Trophoblast cell (in vitro differentiated cells and primary cell): ENCODE measurements around the gene OLAH.

Experiments
- DNase-seq, 2 donors: peaks; one replicate each; pipeline ENCODE4 v3.0.0-alpha.2; 2016
- H2AFZ ChIP-seq: 2 replicates; pipeline ENCODE4 v1.6.1; 2013; ENCODE audit warnings: low read length, moderate library complexity, mild to moderate bottlenecking; ENCODE audit not compliant: insufficient read depth, poor library complexity
- H2AK5ac ChIP-seq: 2 replicates; pipeline ENCODE4 v1.6.1; 2013; ENCODE audit warnings: mild to moderate bottlenecking, low read length
- H2BK120ac ChIP-seq: 2 replicates; pipeline ENCODE4 v1.6.1; 2013; ENCODE audit warnings: low read length, mild to moderate bottlenecking, moderate library complexity; ENCODE audit not compliant: insufficient read depth, poor library complexity
- H2BK12ac ChIP-seq: 2 replicates; pipeline ENCODE4 v1.6.1; 2013; ENCODE audit warnings: mild to moderate bottlenecking, low read length, moderate library complexity
- H2BK5ac ChIP-seq: 2 replicates; pipeline ENCODE4 v1.6.1; 2013; ENCODE audit warnings: low read length, low read depth, moderate library complexity, mild to moderate bottlenecking; ENCODE audit not compliant: poor library complexity
- H3K14ac ChIP-seq: 2 replicates; pipeline ENCODE4 v1.6.1; 2013; ENCODE audit warnings: mild to moderate bottlenecking, low read length
- H3K18ac ChIP-seq: 2 replicates; pipeline ENCODE4 v1.6.1; 2013; ENCODE audit warnings: mild to moderate bottlenecking, low read length
- H3K23ac ChIP-seq: 2 replicates; pipeline ENCODE4 v1.6.1; 2013; ENCODE audit warnings: low read length
- H3K27ac ChIP-seq: 2 replicates; pipeline ENCODE4 v1.5.1; 2013; ENCODE audit warnings: low read depth, mild to moderate bottlenecking, inconsistent platforms, low read length, moderate library complexity
- H3K27me3 ChIP-seq: 2 replicates; pipeline ENCODE4 v1.6.1; 2013; ENCODE audit warnings: inconsistent platforms, mild to moderate bottlenecking, low read length, moderate library complexity; ENCODE audit not compliant: insufficient read depth
- H3K36me3 ChIP-seq, 2 experiments: 1 replicate in 1 of 2; 2 replicates in 1 of 2; pipeline ENCODE4 v1.6.1; 2013; ENCODE audit warnings: low read length in 2 of 2, mild to moderate bottlenecking in 2 of 2, moderate library complexity in 1 of 2; ENCODE audit not compliant: insufficient read depth in 2 of 2, control insufficient read depth in 1 of 2
- H3K4ac ChIP-seq: 2 replicates; pipeline ENCODE4 v1.6.1; 2013; ENCODE audit warnings: low read depth, mild to moderate bottlenecking, low read length, moderate library complexity
- H3K4me1 ChIP-seq, 2 experiments: 1 replicate in 1 of 2; 2 replicates in 1 of 2; pipeline ENCODE4 v1.6.1; 2013; ENCODE audit warnings: low read length in 2 of 2, mild to moderate bottlenecking in 2 of 2, moderate library complexity in 1 of 2; ENCODE audit not compliant: insufficient read depth in 2 of 2, control insufficient read depth in 1 of 2
- H3K4me2 ChIP-seq: 2 replicates; pipeline ENCODE4 v1.6.1; 2013; ENCODE audit warnings: inconsistent platforms, mild to moderate bottlenecking, low read length, moderate library complexity
- H3K4me3 ChIP-seq: 2 replicates; pipeline ENCODE4 v1.5.1; 2013; ENCODE audit warnings: mild to moderate bottlenecking, low read depth, low read length, inconsistent platforms
- H3K79me1 ChIP-seq: one replicate; pipeline ENCODE4 v1.6.1; 2013; ENCODE audit warnings: low read length
- H3K79me2 ChIP-seq: 2 replicates; pipeline ENCODE4 v1.6.1; 2013; ENCODE audit warnings: low read length, mild to moderate bottlenecking; ENCODE audit not compliant: control insufficient read depth, insufficient read depth, poor library complexity
- H3K9ac ChIP-seq: 2 replicates; pipeline ENCODE4 v1.6.1; 2013; ENCODE audit warnings: mild to moderate bottlenecking, low read length
- H3K9me3 ChIP-seq: 2 replicates; pipeline ENCODE4 v1.6.1; 2013; ENCODE audit warnings: low read depth, mild to moderate bottlenecking, control low read depth, inconsistent platforms, low read length; ENCODE audit not compliant: insufficient read depth
- H4K12ac ChIP-seq: 2 replicates; pipeline ENCODE4 v1.6.1; 2013; ENCODE audit warnings: low read depth, mild to moderate bottlenecking, low read length, moderate library complexity
- H4K8ac ChIP-seq: 2 replicates; pipeline ENCODE4 v1.6.1; 2013; ENCODE audit warnings: low read depth, mild to moderate bottlenecking, low read length, moderate library complexity
- H4K91ac ChIP-seq: one replicate; pipeline ENCODE4 v1.6.1; 2013; ENCODE audit warnings: low read depth, mild to moderate bottlenecking, low read length, moderate library complexity
- WGBS: extraction: QIAGEN DNeasy Blood & Tissue Kit; methylation state at CpG from one replicate; pipeline ENCODE4 v1.1.7; 2013; ENCODE audit warnings: missing lambda C conversion rate; ENCODE audit not compliant: insufficient read length, insufficient coverage; ENCODE audit errors: extremely low coverage; 5-methylcytosine and 5-hydroxymethylcytosine counted together

The OLAH gene

GRCh38 chr10:15027741-15028140 lies 16.0 kb upstream of the OLAH start:
- no peaks in the 10 kb centered on the region for H3K9me3 ChIP-seq
- no peak overlapping the region for H3K18ac ChIP-seq
- H4K12ac ChIP-seq: no peak overlapping the region
- no peaks in the 10 kb centered on the region for H3K79me1 ChIP-seq
- H3K4ac ChIP-seq: no peak overlapping the region
- H2AK5ac ChIP-seq: no peak overlapping the region
- H3K4me3 ChIP-seq: no peak overlapping the region
- no peaks in the 10 kb centered on the region for H3K4me1 ChIP-seq
- H3K4me2 ChIP-seq: no peak overlapping the region
- no peak overlapping the region for H4K91ac ChIP-seq
- H2BK12ac ChIP-seq: no peak overlapping the region
- no peak overlapping the region for H2AFZ ChIP-seq
- no peaks in the 10 kb centered on the region for H3K79me2 ChIP-seq
- no peaks in the 10 kb centered on the region for H3K36me3 ChIP-seq
- no peak overlapping the region for H3K23ac ChIP-seq
- H3K27me3 ChIP-seq: no peaks in the 10 kb centered on the region
- WGBS: no CpG with 5 or more reads among the region's 3 CpGs
- no peak overlapping the region for H3K9ac ChIP-seq
- H4K8ac ChIP-seq: no peak overlapping the region
- H2BK120ac ChIP-seq: no peak overlapping the region
- no peak overlapping the region for H3K27ac ChIP-seq
- no peak for DNase-seq
- H2BK5ac ChIP-seq: no peak overlapping the region
- no peak overlapping the region for H3K14ac ChIP-seq

DNA sequence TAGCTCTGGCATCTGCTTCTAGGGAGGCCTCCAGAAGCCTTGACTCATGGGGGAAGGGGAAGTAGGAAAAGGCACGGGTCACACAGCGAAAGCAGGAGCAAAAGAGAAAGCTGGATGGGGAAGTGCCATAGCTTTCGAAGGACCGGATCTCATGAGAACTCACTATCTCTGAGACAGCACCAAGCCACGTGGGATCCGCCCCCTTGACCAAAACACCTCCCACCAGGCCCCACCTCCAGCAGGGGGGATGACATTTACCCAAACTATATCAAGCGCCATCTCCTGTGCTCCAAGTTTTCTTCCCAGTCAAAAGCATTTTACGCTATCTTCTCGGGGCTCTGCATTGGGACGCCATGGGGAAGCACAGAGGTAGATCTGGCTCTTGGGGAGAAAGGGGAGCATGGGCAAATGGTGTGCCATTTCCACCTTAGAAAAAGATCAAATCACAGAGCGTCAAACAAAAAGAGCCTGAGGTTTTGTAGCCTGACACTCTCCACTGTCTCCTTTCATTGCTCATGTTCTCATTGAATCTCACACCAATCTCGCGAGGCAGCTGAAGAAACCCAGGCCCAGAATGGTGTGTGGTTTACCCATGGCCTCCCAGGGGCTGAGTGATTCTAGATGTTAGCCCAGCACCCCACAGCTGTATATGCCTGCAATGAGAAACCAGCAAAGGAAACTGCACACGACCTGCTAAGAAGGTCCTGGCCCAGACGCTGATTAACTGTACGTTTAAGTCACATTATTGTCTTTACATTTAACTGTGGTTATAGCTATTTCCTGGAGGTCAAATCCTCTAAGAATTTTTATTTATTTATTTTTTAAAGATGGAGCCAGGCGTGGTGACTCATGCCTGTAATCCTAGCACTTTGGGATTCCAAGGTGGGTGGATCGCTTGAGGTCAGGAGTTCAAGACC lies 8.1 kb upstream of the OLAH start:
- no peak overlapping the region for H3K4me3 ChIP-seq
- H3K4me1 ChIP-seq: no peaks in the 10 kb centered on the region
- WGBS: no CpG with 5 or more reads among the region's 18 CpGs
- H3K36me3 ChIP-seq: no peaks in the 10 kb centered on the region
- H2AK5ac ChIP-seq: no peak overlapping the region
- H3K79me1 ChIP-seq: no peaks in the 10 kb centered on the region
- H2BK12ac ChIP-seq: no peak overlapping the region
- H3K27ac ChIP-seq: no peak overlapping the region
- DNase-seq: peak in 1 of 2 donors; percentile 18
- H3K14ac ChIP-seq: no peak overlapping the region
- no peak overlapping the region for H3K9ac ChIP-seq
- H2AFZ ChIP-seq: no peak overlapping the region
- no peak overlapping the region for H4K91ac ChIP-seq
- H3K18ac ChIP-seq: no peak overlapping the region
- H2BK5ac ChIP-seq: no peak overlapping the region
- no peaks in the 10 kb centered on the region for H3K9me3 ChIP-seq
- no peaks in the 10 kb centered on the region for H3K79me2 ChIP-seq
- no peak overlapping the region for H3K4ac ChIP-seq
- H4K12ac ChIP-seq: no peak overlapping the region
- no peaks in the 10 kb centered on the region for H3K27me3 ChIP-seq
- no peak overlapping the region for H4K8ac ChIP-seq
- no peak overlapping the region for H3K4me2 ChIP-seq
- no peak overlapping the region for H3K23ac ChIP-seq
- no peak overlapping the region for H2BK120ac ChIP-seq

DNA sequence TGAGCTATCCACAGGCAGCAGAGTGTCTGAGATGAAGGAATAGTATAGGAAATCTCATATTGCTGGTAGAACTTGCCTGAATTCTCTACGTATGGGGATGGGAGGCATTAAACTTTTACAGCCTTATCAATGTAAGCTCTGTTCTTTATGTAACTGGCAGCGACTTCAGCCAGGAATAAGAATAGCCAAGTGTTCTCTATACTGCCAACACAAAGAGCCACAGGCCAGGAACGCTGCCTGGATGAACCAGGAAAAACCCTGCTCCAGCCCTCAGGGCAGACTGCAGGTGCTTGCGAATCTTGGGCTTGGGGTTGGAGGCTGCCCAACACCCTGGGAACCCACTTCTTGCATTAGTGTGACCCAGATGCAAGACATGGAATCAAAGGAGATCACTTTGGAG lies 6.1 kb upstream of the OLAH start:
- no peaks in the 10 kb centered on the region for H3K79me2 ChIP-seq
- H2BK120ac ChIP-seq: no peak overlapping the region
- H3K4me2 ChIP-seq: no peak overlapping the region
- no peak overlapping the region for H3K27ac ChIP-seq
- H4K12ac ChIP-seq: no peak overlapping the region
- no peak overlapping the region for H3K14ac ChIP-seq
- H2AK5ac ChIP-seq: no peak overlapping the region
- DNase-seq: no peak
- no peaks in the 10 kb centered on the region for H3K4me1 ChIP-seq
- no peak overlapping the region for H2BK5ac ChIP-seq
- H3K4me3 ChIP-seq: no peak overlapping the region
- no peaks in the 10 kb centered on the region for H3K79me1 ChIP-seq
- no peak overlapping the region for H4K91ac ChIP-seq
- no CpG with 5 or more reads among the region's 4 CpGs for WGBS
- no peak overlapping the region for H3K9ac ChIP-seq
- no peak overlapping the region for H4K8ac ChIP-seq
- H3K23ac ChIP-seq: no peak overlapping the region
- no peaks in the 10 kb centered on the region for H3K9me3 ChIP-seq
- H3K36me3 ChIP-seq: no peaks in the 10 kb centered on the region
- H3K4ac ChIP-seq: no peak overlapping the region
- H2BK12ac ChIP-seq: no peak overlapping the region
- no peak overlapping the region for H3K18ac ChIP-seq
- H2AFZ ChIP-seq: no peak overlapping the region
- H3K27me3 ChIP-seq: no peaks in the 10 kb centered on the region

GRCh38 chr10:15038416-15038815 lies 5.3 kb upstream of the OLAH start:
- no peaks in the 10 kb centered on the region for H3K27me3 ChIP-seq
- no peak overlapping the region for H3K4me2 ChIP-seq
- no peaks in the 10 kb centered on the region for H3K36me3 ChIP-seq
- H3K9ac ChIP-seq: no peak overlapping the region
- H3K23ac ChIP-seq: no peak overlapping the region
- no peaks in the 10 kb centered on the region for H3K9me3 ChIP-seq
- no peak overlapping the region for H2BK5ac ChIP-seq
- H3K18ac ChIP-seq: no peak overlapping the region
- no peaks in the 10 kb centered on the region for H3K79me1 ChIP-seq
- H2BK120ac ChIP-seq: no peak overlapping the region
- no peaks in the 10 kb centered on the region for H3K79me2 ChIP-seq
- H3K14ac ChIP-seq: no peak overlapping the region
- H2AK5ac ChIP-seq: no peak overlapping the region
- H3K27ac ChIP-seq: no peak overlapping the region
- no peak overlapping the region for H2AFZ ChIP-seq
- DNase-seq: no peak
- H3K4me3 ChIP-seq: no peak overlapping the region
- H4K12ac ChIP-seq: no peak overlapping the region
- no peak overlapping the region for H2BK12ac ChIP-seq
- H4K91ac ChIP-seq: no peak overlapping the region
- no peak overlapping the region for H4K8ac ChIP-seq
- H3K4me1 ChIP-seq: no peaks in the 10 kb centered on the region
- WGBS: no CpG with 5 or more reads among the region's 10 CpGs
- no peak overlapping the region for H3K4ac ChIP-seq
